Neuronal stem cell (in vitro differentiated cells): ENCODE results near the gene SRSF8. TPM values are rescaled to one million over a fixed set of nuclear protein-coding genes. Genes with fewer than 3 reads are reported as not detected.
A peak's percentile ranks its signal among the peaks of the same experiment; 100 is the strongest.
"Not testable (repeated sequence)": the region's sequence is repeated elsewhere in the genome, so short reads cannot be mapped to it uniquely, and the experiment has no call there.

ENCODE experiments used
- DNase-seq: peaks from one replicate; pipeline ENCODE4 v3.0.0-alpha.2; 2013; ENCODE audit warnings: low spot score
- H2AFZ ChIP-seq: one replicate; pipeline ENCODE4 v1.6.1; 2013; ENCODE audit warnings: mild to moderate bottlenecking, low read length, inconsistent platforms
- H2AK5ac ChIP-seq: 2 replicates; pipeline ENCODE4 v1.6.1; 2013; ENCODE audit warnings: low read depth, mild to moderate bottlenecking, inconsistent platforms, low read length, moderate library complexity, mixed read lengths
- H2BK120ac ChIP-seq: 2 replicates; pipeline ENCODE4 v1.6.1; 2013; ENCODE audit warnings: low read depth, mild to moderate bottlenecking, inconsistent platforms, low read length, moderate library complexity, mixed read lengths
- H2BK12ac ChIP-seq: one replicate; pipeline ENCODE4 v1.6.1; 2013; ENCODE audit warnings: low read length, inconsistent platforms
- H2BK15ac ChIP-seq: 2 replicates; pipeline ENCODE4 v1.6.1; 2013; ENCODE audit warnings: mild to moderate bottlenecking, low read length, inconsistent platforms, mixed read lengths
- H2BK5ac ChIP-seq: one replicate; pipeline ENCODE4 v1.6.1; 2013; ENCODE audit warnings: inconsistent platforms, mild to moderate bottlenecking, low read length, moderate library complexity
- H3K14ac ChIP-seq: one replicate; pipeline ENCODE4 v1.6.1; 2013; ENCODE audit warnings: low read length, inconsistent platforms
- H3K18ac ChIP-seq: 2 replicates; pipeline ENCODE4 v1.6.1; 2013; ENCODE audit warnings: low read length, inconsistent platforms
- H3K23ac ChIP-seq: 2 replicates; pipeline ENCODE4 v1.6.1; 2013; ENCODE audit warnings: low read depth, mild to moderate bottlenecking, mixed read lengths, low read length, inconsistent platforms; ENCODE audit not compliant: poor library complexity
- H3K27ac ChIP-seq: replicated peaks from 3 replicates; pipeline ENCODE4 v1.5.1; 2013; ENCODE audit warnings: low read length, inconsistent platforms
- H3K27me3 ChIP-seq, 3 experiments: 2 replicates each; pipeline ENCODE4 v1.6.1; 2013; ENCODE audit warnings: low read length in 3 of 3, mild to moderate bottlenecking in 2 of 3, inconsistent platforms in 1 of 3, low read depth in 1 of 3, mixed read lengths in 1 of 3, moderate library complexity in 1 of 3; ENCODE audit not compliant: control insufficient read depth in 3 of 3, insufficient read depth in 3 of 3
- H3K36me3 ChIP-seq, 2 donors: replicated peaks in 1 of 2; 2 replicates each; pipeline ENCODE4 v1.6.1; 2013; ENCODE audit warnings: low read length in 2 of 2; ENCODE audit not compliant: control insufficient read depth in 2 of 2, insufficient read depth in 2 of 2
- H3K4ac ChIP-seq: 2 replicates; pipeline ENCODE4 v1.6.1; 2013; ENCODE audit warnings: inconsistent platforms, mild to moderate bottlenecking, low read length, moderate library complexity
- H3K4me1 ChIP-seq, 2 donors: 1 replicate in 1 of 2; 2 replicates in 1 of 2; pipeline ENCODE4 v1.6.1; 2013; ENCODE audit warnings: low read length in 2 of 2, low read depth in 1 of 2; ENCODE audit not compliant: control insufficient read depth in 2 of 2, insufficient read depth in 1 of 2
- H3K4me2 ChIP-seq: one replicate; pipeline ENCODE4 v1.6.1; 2013; ENCODE audit warnings: mild to moderate bottlenecking, low read length, inconsistent platforms; ENCODE audit not compliant: insufficient read depth, poor library complexity, severe bottlenecking
- H3K4me3 ChIP-seq, 2 donors: 2 replicates each; pipeline ENCODE4 v1.5.1; 2013; ENCODE audit warnings: low read length in 2 of 2, mild to moderate bottlenecking in 2 of 2, inconsistent platforms in 1 of 2, moderate library complexity in 1 of 2
- H3K79me1 ChIP-seq: one replicate; pipeline ENCODE4 v1.6.1; 2013; ENCODE audit warnings: low read depth, mild to moderate bottlenecking, inconsistent platforms, low read length, moderate library complexity
- H3K9ac ChIP-seq: one replicate; pipeline ENCODE4 v1.6.1; 2013; ENCODE audit warnings: mild to moderate bottlenecking, low read depth, low read length, inconsistent platforms; ENCODE audit not compliant: poor library complexity
- H3K9me3 ChIP-seq, 2 donors: replicated peaks in 1 of 2; 2 replicates each; pipeline versions ENCODE3 to v1.6.1; 2013; ENCODE audit warnings: low read length in 2 of 2, mild to moderate bottlenecking in 2 of 2, inconsistent platforms in 1 of 2, low read depth in 1 of 2, mixed read lengths in 1 of 2, moderate library complexity in 1 of 2; ENCODE audit not compliant: control insufficient read depth in 2 of 2, insufficient read depth in 1 of 2
- H4K8ac ChIP-seq: one replicate; pipeline ENCODE4 v1.6.1; 2013; ENCODE audit warnings: low read depth, mild to moderate bottlenecking, inconsistent platforms, low read length, moderate library complexity
- H4K91ac ChIP-seq: one replicate; pipeline ENCODE4 v1.6.1; 2013; ENCODE audit warnings: low read length, low read depth, mild to moderate bottlenecking, inconsistent platforms; ENCODE audit not compliant: poor library complexity
- whole genome bisulfite sequencing, 2 donors: extraction: QIAGEN DNeasy Blood & Tissue Kit; methylation state at CpG; one replicate each; pipeline ENCODE4 v1.1.7; 2013; ENCODE audit warnings: missing lambda C conversion rate in 2 of 2, mixed read lengths in 1 of 2; ENCODE audit not compliant: insufficient read length in 2 of 2, insufficient replicate concordance in 1 of 2; ENCODE audit errors: extremely low coverage in 2 of 2; 5-methylcytosine and 5-hydroxymethylcytosine counted together
- polyA plus RNA-seq, 2 experiments: library from polyadenylated mRNA; stranded (reverse); fragments of 200-250 nt; gene quantifications; one replicate each; pipeline ENCODE4 v1.2.3, GENCODE V29; 2013

The SRSF8 gene, protein sequence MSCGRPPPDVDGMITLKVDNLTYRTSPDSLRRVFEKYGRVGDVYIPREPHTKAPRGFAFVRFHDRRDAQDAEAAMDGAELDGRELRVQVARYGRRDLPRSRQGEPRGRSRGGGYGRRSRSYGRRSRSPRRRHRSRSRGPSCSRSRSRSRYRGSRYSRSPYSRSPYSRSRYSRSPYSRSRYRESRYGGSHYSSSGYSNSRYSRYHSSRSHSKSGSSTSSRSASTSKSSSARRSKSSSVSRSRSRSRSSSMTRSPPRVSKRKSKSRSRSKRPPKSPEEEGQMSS
- polyA plus RNA-seq (2013, experiment 1 of 2) = 14.8 TPM
- 15.0 TPM for polyA plus RNA-seq (2013, experiment 2 of 2)

DNA sequence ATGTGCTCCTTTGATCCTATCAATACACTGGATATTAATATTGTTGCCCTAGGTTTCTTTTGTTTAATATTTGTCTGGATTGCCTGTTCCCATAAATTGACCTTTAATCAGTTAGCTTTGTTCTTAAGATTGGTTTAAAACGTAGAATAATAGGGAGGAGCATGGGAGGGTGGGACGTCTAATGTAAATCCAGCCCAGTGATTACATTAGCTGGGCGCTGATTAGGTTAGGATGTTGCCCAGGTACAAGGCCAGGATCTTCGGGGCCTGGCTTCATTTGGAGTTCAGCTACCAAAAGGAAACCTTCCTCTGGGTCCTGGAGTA is at the start of gene SRSF8:
Gene SRSF8, plus strand, starts transcription at position 204 of the 323 bp plus-strand sequence. CDS start 308 bp downstream, outside the sequence.
- H2BK15ac ChIP-seq = peak within 1 kb of the TSS; percentile 77
- peak within 1 kb of the TSS; percentile 93 for H3K4me3 ChIP-seq
- no peak within 1 kb of the TSS for H3K4ac ChIP-seq
- H2BK5ac ChIP-seq = no peak within 1 kb of the TSS
- peak within 1 kb of the TSS; percentile 72 for H3K4me2 ChIP-seq
- peak within 1 kb of the TSS; percentile 92 for H3K18ac ChIP-seq
- peak within 1 kb of the TSS; percentile 90 for H3K14ac ChIP-seq
- no peak within 1 kb of the TSS for H4K91ac ChIP-seq
- H3K27me3 ChIP-seq = no peaks in the 10 kb centered on the region
- H2AK5ac ChIP-seq = no peak within 1 kb of the TSS
- peaks cover 0 to 7% of the 10 kb centered on the region in 2 donors for H3K4me1 ChIP-seq
- peak within 1 kb of the TSS; percentile 93 for H3K23ac ChIP-seq
- H3K36me3 ChIP-seq = peaks cover 0 to 4% of the 10 kb centered on the region in 2 donors
- peak within 1 kb of the TSS; percentile 74 for H3K27ac ChIP-seq
- H2BK120ac ChIP-seq = no peak within 1 kb of the TSS
- H3K9me3 ChIP-seq = no peaks in the 10 kb centered on the region
- no peak within 1 kb of the TSS for H4K8ac ChIP-seq
- H2AFZ ChIP-seq = peak within 1 kb of the TSS; percentile 96
- no CpG with 5 or more reads among the region's 4 CpGs for WGBS, 2 donors
- peak within 1 kb of the TSS; percentile 82 for H3K9ac ChIP-seq
- no peak for DNase-seq
- no peaks in the 10 kb centered on the region for H3K79me1 ChIP-seq
- H2BK12ac ChIP-seq = no peak within 1 kb of the TSS

DNA sequence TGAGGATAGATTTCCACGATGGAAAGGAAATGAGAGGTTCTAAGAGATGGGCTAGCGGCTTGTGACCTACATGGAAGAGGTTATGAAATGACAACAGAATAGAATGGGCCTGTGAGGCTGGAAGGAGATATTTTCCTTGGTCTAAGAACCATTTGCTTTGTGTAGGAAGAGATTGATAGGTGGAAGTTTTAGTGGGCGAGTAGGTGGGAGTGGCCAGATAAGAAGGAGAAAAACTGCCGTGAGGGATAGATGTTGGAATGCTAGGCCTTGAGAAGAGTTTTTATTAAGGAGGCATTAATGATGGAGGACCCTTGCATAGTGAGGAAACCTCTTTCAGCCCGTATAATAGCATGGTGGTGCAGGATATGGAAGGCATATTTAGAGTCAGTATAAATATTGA is 45.3 kb upstream of the SRSF8 start:
- not testable (repeated sequence) for H3K18ac ChIP-seq, H2AK5ac ChIP-seq, H3K9me3 ChIP-seq, H2AFZ ChIP-seq, H2BK15ac ChIP-seq, H2BK12ac ChIP-seq, H3K4ac ChIP-seq, H3K9ac ChIP-seq, H3K27ac ChIP-seq, H3K79me1 ChIP-seq, H3K4me2 ChIP-seq, H4K8ac ChIP-seq, H3K27me3 ChIP-seq, H3K36me3 ChIP-seq, H3K23ac ChIP-seq, H2BK5ac ChIP-seq, DNase-seq, H3K4me3 ChIP-seq, H2BK120ac ChIP-seq, H3K14ac ChIP-seq, H3K4me1 ChIP-seq, H4K91ac ChIP-seq
- WGBS, 2 donors = no CpG with 5 or more reads among the region's 5 CpGs

DNA sequence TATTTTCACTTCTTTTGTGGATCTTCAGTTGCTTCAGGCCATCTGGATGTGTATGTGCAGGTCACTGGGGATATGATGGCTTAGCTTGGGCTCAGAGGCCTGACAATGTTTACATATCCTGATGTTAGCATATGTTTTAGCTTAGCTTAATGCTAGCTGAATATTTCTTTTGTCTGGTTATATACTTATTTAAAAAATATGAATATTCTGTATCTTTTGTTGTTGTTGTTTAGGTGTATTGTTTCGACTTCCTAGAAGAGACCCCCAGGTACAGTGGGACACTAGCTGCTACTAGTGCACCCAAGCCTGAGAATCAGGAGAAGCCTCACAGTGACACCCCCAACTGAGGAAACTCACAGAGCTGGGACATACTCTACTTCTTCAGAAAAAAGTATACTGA is 41.8 kb upstream of the SRSF8 start, which contains the start of gene KDM4E:
Gene KDM4E, plus strand, starts transcription at position 301 of the 400 bp plus-strand sequence. CDS start 300 bp downstream, outside the sequence.
- H3K4me1 ChIP-seq = no peaks in the 10 kb centered on the region
- H3K36me3 ChIP-seq = no peaks in the 10 kb centered on the region
- no peak for DNase-seq

DNA sequence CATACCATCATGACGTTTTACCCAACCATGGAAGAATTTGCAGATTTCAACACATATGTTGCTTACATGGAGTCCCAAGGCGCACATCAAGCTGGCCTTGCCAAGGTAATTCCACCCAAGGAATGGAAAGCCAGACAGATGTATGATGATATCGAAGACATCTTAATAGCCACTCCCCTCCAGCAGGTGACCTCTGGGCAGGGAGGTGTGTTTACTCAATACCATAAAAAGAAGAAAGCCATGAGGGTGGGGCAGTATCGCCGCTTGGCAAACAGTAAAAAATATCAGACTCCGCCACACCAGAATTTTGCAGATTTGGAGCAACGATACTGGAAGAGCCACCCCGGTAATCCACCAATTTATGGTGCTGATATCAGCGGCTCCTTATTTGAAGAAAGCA is 41.1 kb upstream of the SRSF8 start:
- not testable (repeated sequence) for H3K79me1 ChIP-seq, H3K4me2 ChIP-seq, H2AFZ ChIP-seq, H3K4me3 ChIP-seq, H3K4ac ChIP-seq, H3K18ac ChIP-seq, H4K8ac ChIP-seq, H2BK15ac ChIP-seq, H3K9ac ChIP-seq, H2BK12ac ChIP-seq, H2AK5ac ChIP-seq, H3K27me3 ChIP-seq, H2BK5ac ChIP-seq, H3K14ac ChIP-seq, H4K91ac ChIP-seq, H3K23ac ChIP-seq, H3K36me3 ChIP-seq, DNase-seq, H3K9me3 ChIP-seq, H3K4me1 ChIP-seq, H2BK120ac ChIP-seq, H3K27ac ChIP-seq
- WGBS, 2 donors = no CpG with 5 or more reads among the region's 9 CpGs

More for the DNA sequence above, 41.8 kb upstream of the SRSF8 start, which contains the start of gene KDM4E:
- Histone ChIP-seq H3K4me3 (no peak within 1 kb of the TSS), H2BK120ac (no peak within 1 kb of the TSS), H3K79me1 (no peaks in the 10 kb centered on the region), H3K27ac (no peak within 1 kb of the TSS), H2BK12ac (no peak within 1 kb of the TSS), H3K4me2 (no peak within 1 kb of the TSS), H3K4ac (no peak within 1 kb of the TSS), H2AFZ (no peak within 1 kb of the TSS), H4K8ac (no peak within 1 kb of the TSS), H3K9ac (no peak within 1 kb of the TSS), H3K27me3 (peaks cover 0 to 2% (median 0%) of the 10 kb centered on the region in 3 experiments), H4K91ac (no peak within 1 kb of the TSS), H3K14ac (no peak within 1 kb of the TSS), H2BK15ac (no peak within 1 kb of the TSS), H3K9me3 (no peaks in the 10 kb centered on the region), H2BK5ac (no peak within 1 kb of the TSS), H3K18ac (no peak within 1 kb of the TSS), H3K23ac (no peak within 1 kb of the TSS), H2AK5ac (no peak within 1 kb of the TSS)
- no CpG with 5 or more reads among the region's 1 CpG for WGBS, 2 donors
